IPS DF 6.9 (cell line): Measurements from ENCODE around the gene RBFOX2.
"Not testable (repeated sequence)": the region's sequence is repeated elsewhere in the genome, so short reads cannot be mapped to it uniquely, and the experiment has no call there.

Experiments used
- DNase-seq: peaks from one replicate; pipeline ENCODE4 v3.0.0-alpha.2; 2013; ENCODE audit warnings: low read depth, low spot score
- H3K27ac ChIP-seq: one replicate; pipeline ENCODE4 v1.5.1; 2013; ENCODE audit warnings: low read length, control low read depth
- H3K27me3 ChIP-seq: 2 replicates; pipeline ENCODE4 v1.6.1; 2013; ENCODE audit warnings: mild to moderate bottlenecking, low read length; ENCODE audit not compliant: control insufficient read depth, insufficient read depth
- H3K36me3 ChIP-seq: 2 replicates; pipeline ENCODE4 v1.6.1; 2013; ENCODE audit warnings: low read length; ENCODE audit not compliant: control insufficient read depth, insufficient read depth
- H3K4me1 ChIP-seq: 2 replicates; pipeline ENCODE4 v1.6.1; 2013; ENCODE audit warnings: low read length; ENCODE audit not compliant: control insufficient read depth, insufficient read depth
- H3K4me3 ChIP-seq: 2 replicates; pipeline ENCODE4 v1.5.1; 2013; ENCODE audit warnings: mild to moderate bottlenecking, low read length
- H3K9me3 ChIP-seq: 2 replicates; pipeline ENCODE4 v1.6.1; 2013; ENCODE audit warnings: low read length, inconsistent platforms; ENCODE audit not compliant: control insufficient read depth, insufficient read depth
- WGBS: extraction: QIAGEN DNeasy Blood & Tissue Kit; methylation state at CpG from one replicate; pipeline ENCODE4 v1.1.7; 2013; ENCODE audit warnings: mixed read lengths, missing lambda C conversion rate; ENCODE audit not compliant: insufficient read length, insufficient coverage; 5-methylcytosine and 5-hydroxymethylcytosine counted together

The RBFOX2 gene, protein sequence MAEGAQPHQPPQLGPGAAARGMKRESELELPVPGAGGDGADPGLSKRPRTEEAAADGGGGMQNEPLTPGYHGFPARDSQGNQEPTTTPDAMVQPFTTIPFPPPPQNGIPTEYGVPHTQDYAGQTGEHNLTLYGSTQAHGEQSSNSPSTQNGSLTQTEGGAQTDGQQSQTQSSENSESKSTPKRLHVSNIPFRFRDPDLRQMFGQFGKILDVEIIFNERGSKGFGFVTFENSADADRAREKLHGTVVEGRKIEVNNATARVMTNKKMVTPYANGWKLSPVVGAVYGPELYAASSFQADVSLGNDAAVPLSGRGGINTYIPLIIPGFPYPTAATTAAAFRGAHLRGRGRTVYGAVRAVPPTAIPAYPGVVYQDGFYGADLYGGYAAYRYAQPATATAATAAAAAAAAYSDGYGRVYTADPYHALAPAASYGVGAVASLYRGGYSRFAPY

DNA sequence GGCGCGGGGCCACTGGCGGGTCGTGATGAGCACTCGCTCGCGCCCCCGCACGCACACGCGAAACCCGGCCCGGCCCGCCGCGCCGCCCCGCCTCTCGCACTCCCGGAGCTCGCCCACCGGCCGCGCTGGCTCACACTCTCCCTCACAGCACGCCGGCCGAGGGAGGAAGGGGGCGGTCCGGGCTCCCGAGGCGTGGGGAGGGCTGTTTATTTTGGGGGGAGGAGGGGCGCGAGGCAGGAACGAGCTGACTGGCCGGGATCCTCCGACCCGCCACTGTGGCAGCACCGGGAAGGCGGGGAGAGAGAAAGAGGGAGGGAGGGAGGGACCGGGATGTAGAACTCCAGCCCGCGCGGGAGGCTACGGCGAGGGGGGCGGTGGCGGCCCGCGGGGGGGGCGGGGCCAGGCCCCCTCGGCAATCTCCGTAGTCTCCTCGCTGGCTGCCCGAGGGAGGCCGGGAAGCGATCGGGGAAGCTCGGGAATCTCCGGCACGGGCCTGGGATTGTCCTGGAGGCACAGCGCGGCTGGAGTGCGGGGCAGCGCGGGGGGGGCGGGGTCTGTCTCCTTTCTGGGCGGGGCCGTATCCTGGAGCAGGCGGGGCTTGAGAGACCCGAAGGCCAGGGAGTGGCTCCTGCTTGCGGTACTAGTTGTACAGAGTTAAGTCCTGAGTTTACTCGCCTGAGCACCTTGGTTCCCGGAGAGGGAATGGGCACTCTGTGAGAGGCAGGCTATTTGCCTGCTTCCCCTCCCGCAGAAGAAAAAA lies at the start of gene RBFOX2:
TSS of gene RBFOX2 (minus strand) at position 179 of the 760 bp plus-strand sequence. CDS start 399 bp downstream, outside the sequence.
- no CpG with 5 or more reads among the region's 74 CpGs for WGBS
- H3K27me3 ChIP-seq: no peaks in the 10 kb centered on the region
- DNase-seq: peak; percentile 76
- no peaks in the 10 kb centered on the region for H3K36me3 ChIP-seq
- H3K4me3 ChIP-seq: peak within 1 kb of the TSS; percentile 81
- H3K27ac ChIP-seq: no peak within 1 kb of the TSS
- no peaks in the 10 kb centered on the region for H3K9me3 ChIP-seq
- H3K4me1 ChIP-seq: peaks cover 3% of the 10 kb centered on the region; the same call in 1 of the 2 replicates

DNA sequence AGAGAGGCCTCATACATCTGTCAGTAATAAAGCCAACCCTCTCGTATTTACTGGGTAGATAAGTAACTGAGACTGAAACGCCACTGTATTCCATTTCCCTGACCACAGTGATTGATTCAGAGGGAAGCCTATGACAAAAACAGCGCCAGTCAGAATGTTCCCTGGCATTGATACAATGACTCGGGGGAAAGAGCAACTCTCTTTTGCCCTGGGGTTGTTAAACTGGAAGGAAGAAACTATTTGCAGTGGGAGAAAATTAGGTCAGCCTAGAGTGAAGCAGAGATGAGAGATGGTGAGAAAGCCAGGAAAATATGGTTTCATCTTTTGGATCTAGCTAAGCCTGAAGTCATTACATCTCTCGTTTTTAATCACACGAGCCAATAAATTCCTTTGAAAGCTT lies 48.6 kb upstream of the RBFOX2 start:
- no peaks in the 10 kb centered on the region for H3K4me1 ChIP-seq
- H3K27ac ChIP-seq: no peak overlapping the region
- no CpG with 5 or more reads among the region's 6 CpGs for WGBS
- DNase-seq: no peak
- H3K36me3 ChIP-seq: no peaks in the 10 kb centered on the region
- no peaks in the 10 kb centered on the region for H3K9me3 ChIP-seq
- no peaks in the 10 kb centered on the region for H3K27me3 ChIP-seq
- H3K4me3 ChIP-seq: no peak overlapping the region

DNA sequence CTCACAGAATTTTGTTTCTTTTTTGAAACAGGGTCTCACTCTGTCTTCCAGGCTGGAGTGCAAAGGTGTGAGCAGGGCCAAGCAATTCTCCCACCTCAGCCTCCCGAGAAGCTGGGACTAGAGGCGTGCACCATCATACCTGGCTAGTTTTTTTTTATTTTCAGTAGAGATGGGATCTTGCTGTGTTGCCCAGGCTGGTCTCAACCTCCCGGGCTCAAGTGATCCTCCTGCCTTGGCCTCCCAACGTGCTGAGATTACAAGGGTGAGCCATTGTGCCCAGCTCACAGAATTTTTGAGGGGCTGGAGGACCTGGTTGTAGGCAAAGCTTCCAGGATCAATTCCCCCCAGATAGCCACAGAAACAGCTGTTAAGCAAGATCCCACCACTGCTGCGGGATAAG lies 47.1 kb upstream of the RBFOX2 start:
- H3K27me3 ChIP-seq: no peaks in the 10 kb centered on the region
- no peak overlapping the region for H3K4me3 ChIP-seq
- DNase-seq: no peak
- no peaks in the 10 kb centered on the region for H3K36me3 ChIP-seq
- no peaks in the 10 kb centered on the region for H3K9me3 ChIP-seq
- H3K27ac ChIP-seq: no peak overlapping the region
- no CpG with 5 or more reads among the region's 5 CpGs for WGBS
- H3K4me1 ChIP-seq: no peaks in the 10 kb centered on the region

DNA sequence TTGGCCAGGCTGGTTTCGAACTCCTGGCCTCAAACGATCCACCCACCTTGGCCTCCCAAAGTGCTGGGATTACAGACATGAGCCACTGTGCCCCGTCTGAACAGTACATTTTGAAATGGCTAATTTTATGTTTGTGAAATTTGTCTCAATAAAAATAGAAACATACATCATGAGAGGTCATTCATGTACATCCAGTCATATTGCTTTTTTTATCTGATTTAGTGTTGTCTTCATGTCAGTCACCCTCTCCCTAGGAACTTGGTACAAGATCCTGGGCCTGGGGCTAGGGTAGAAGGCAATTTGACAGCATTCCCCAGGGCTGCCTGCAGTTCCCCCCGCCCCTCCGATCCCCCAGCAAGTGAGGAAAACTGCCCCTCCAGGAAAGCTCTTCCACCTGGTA lies 46.6 kb upstream of the RBFOX2 start:
- H3K27me3 ChIP-seq: no peaks in the 10 kb centered on the region
- H3K27ac ChIP-seq: no peak overlapping the region
- H3K36me3 ChIP-seq: no peaks in the 10 kb centered on the region
- H3K4me1 ChIP-seq: no peaks in the 10 kb centered on the region
- DNase-seq: no peak
- no peaks in the 10 kb centered on the region for H3K9me3 ChIP-seq
- H3K4me3 ChIP-seq: no peak overlapping the region
- WGBS: no CpG with 5 or more reads among the region's 5 CpGs

DNA sequence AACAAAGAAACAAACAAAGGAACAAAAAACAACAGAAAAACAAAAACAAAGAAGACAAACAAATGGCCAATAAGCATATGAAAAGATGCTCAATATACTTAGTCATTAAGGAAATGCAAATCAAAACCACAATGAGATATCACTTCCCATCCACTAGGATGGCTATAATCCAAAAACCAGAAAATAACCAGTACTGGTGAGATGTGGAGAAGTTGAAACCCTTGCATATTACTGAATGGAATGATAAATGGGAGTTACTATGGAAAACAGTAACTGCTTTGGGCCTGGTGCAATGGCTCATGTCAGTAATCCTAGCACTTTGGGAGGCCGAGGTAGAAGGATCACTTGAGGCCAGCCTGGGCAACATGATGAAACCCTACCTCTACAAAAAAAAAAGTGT lies 44.9 kb upstream of the RBFOX2 start:
- no CpG with 5 or more reads among the region's 1 CpG for WGBS
- no peak overlapping the region for H3K27ac ChIP-seq
- no peaks in the 10 kb centered on the region for H3K9me3 ChIP-seq
- H3K36me3 ChIP-seq: no peaks in the 10 kb centered on the region
- no peaks in the 10 kb centered on the region for H3K4me1 ChIP-seq
- H3K27me3 ChIP-seq: no peaks in the 10 kb centered on the region
- H3K4me3 ChIP-seq: no peak overlapping the region
- DNase-seq: no peak

DNA sequence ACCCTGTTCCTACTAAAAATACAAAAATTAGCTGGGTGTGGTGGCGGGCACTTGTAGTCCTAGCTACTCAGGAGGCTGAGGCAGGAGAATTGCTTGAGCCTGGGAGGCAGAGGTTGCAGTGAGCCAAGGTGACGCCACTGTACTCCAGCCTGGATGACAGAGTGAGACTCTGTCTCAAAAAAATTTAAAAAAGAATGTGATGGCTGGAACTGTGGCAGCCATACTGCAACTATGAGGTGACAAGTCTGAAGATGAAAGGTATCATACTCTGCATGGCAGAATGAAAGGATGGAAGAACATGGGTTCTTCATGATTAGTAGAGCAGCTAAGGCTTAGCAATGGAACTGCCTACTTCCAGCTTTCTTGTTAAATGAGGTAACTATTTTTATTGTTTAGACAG lies 42.0 kb upstream of the RBFOX2 start:
- H3K9me3 ChIP-seq, H3K27ac ChIP-seq, H3K27me3 ChIP-seq, H3K4me1 ChIP-seq, DNase-seq, H3K36me3 ChIP-seq, H3K4me3 ChIP-seq: not testable (repeated sequence)
- WGBS: no CpG with 5 or more reads among the region's 2 CpGs

DNA sequence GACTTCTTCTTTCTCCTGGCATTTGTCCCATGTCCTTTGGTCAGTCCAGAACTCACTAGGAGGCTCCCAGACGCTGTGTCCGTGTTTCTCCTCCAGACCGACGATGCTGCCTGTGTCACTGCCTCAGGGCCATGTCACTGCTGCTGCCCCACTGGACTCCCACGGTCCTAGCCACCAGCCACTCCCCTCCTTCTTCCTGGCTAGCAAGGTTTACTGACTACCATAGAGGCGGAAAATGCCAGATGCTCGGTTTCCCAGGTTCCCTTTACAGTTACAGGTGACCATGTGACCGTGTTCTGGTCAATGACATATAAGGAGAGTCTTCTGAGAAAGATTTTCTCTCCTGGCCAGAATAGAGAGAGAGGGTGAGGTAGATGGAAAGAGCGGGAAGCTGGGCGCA lies 40.7 kb upstream of the RBFOX2 start:
- H3K9me3 ChIP-seq: no peaks in the 10 kb centered on the region
- no peak overlapping the region for H3K4me3 ChIP-seq
- H3K27ac ChIP-seq: no peak overlapping the region
- no CpG with 5 or more reads among the region's 10 CpGs for WGBS
- no peaks in the 10 kb centered on the region for H3K27me3 ChIP-seq
- no peak for DNase-seq
- H3K36me3 ChIP-seq: no peaks in the 10 kb centered on the region
- peaks cover 3% of the 10 kb centered on the region; the same call in 1 of the 2 replicates for H3K4me1 ChIP-seq

DNA sequence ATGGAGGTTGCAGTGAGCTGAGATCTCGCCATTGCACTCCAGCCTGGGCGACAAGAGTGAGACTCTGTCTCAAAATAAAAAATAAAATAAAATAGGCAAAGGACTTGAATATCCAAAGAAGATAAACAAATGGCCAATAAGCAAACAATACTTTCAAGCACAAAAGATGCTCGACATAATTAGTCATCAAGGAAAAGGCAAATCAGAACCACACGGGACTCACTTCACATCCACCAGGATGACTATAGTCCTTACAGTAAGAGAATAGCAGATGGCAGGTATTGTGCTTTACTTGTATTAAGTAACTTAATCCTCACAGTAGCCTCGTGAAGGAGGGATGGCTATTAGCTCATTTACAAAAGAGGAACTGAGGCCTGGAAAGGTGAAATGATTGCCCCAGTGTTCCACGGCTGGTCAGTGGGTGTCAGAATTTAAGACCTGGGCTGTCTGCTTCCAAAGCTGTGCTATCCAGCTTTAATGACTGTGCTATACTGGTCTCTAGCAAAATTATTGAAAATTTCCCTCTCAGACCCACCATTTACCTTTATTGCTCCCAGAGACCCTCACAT lies 40.2 kb upstream of the RBFOX2 start:
- no CpG with 5 or more reads among the region's 6 CpGs for WGBS
- no peaks in the 10 kb centered on the region for H3K27me3 ChIP-seq

DNA sequence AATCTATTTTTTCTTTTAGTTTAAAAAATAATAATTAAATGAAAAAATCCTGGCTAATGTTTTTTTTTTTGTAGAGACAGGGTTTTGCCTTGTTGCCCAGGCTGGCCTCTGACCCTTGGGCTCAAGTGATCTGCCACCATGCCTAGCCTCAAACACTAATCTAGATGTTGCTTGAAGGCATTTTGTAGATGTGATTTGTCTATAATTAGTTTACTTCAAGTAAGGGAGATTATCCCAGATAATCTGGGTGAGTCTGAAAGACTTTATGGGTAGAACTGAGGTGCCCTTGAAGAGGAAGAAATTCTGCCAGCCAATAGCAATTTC lies 38.6 kb upstream of the RBFOX2 start:
- Histone ChIP-seq H3K4me3 (no peak overlapping the region), H3K4me1 (peaks cover 3% of the 10 kb centered on the region; the same call in 1 of the 2 replicates), H3K36me3 (no peaks in the 10 kb centered on the region), H3K27ac (no peak overlapping the region), H3K27me3 (no peaks in the 10 kb centered on the region), H3K9me3 (no peaks in the 10 kb centered on the region)
- DNase-seq: no peak

More for the DNA sequence above, 40.2 kb upstream of the RBFOX2 start:
- H3K4me3 ChIP-seq: no peak overlapping the region
- no peak for DNase-seq
- H3K27ac ChIP-seq: no peak overlapping the region
- H3K4me1 ChIP-seq: peaks cover 3% of the 10 kb centered on the region; the same call in 1 of the 2 replicates
- H3K36me3 ChIP-seq: no peaks in the 10 kb centered on the region
- no peaks in the 10 kb centered on the region for H3K9me3 ChIP-seq

DNA sequence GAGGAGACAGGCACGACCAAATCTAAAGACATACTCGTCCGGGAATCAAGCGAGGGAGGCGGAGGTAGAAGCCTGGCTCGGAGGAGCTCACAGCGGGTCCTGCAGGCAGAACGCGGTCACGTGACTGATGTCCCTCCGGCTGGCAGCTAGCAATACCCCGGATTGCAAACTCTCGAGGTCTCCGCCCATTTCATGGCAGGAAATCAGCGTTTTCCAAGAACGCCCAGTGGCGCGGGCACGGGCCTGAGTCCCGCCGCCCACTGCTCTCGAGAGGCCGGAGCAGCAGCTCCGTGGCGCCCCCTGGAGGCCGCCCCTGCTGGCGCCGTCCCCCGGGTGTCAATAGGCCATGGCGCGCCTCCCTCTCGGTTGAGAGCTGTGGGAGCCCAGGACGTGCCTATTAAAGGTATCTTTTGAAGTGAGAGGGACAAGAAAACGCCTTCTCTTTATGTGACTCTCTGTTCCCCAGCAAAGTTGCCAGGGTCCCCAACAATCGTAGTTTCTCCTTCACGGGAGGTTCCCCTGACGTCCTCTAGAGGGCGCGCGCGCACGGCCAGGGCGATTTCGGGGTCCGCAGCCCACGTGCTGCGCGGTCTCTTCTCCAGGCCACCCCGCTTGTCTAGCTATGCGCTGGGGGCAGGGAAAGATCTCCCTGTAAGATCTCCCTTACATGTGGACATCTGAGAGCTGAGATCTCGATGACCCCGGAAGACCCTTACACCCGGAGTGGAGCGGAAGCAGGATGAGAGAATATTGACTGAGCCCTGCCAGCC lies 37.3 kb upstream of the RBFOX2 start:
- Histone ChIP-seq H3K4me1 (peaks cover 3% of the 10 kb centered on the region; the same call in 1 of the 2 replicates), H3K27ac (no peak overlapping the region), H3K27me3 (no peaks in the 10 kb centered on the region), H3K9me3 (no peaks in the 10 kb centered on the region), H3K36me3 (no peaks in the 10 kb centered on the region), H3K4me3 (peak overlapping the region; percentile 53; the same call in 1 of the 2 replicates)
- peak; percentile 93 for DNase-seq
- no CpG with 5 or more reads among the region's 54 CpGs for WGBS
